HG02610 (cell line): ENCODE results near the gene PPP1R13B.

Experiments used
- ATAC-seq: cut with Tn5 transposase; IDR thresholded peaks from one replicate; pipeline ENCODE4 v1.9.1; 2021; ENCODE audit warnings: mild to moderate bottlenecking, moderate library complexity; ENCODE audit not compliant: unreplicated experiment

The PPP1R13B gene

GRCh38 chr14:103688906-103689902 lies 158.2 kb downstream of the PPP1R13B start:
- no peak for ATAC-seq

- ATAC-seq = no peak
Observed at GRCh38 chr14:103688441-103688840, 158.9 kb downstream of the PPP1R13B start.

GRCh38 chr14:103687712-103688111 lies 159.7 kb downstream of the PPP1R13B start:
- ATAC-seq = no peak

- no peak for ATAC-seq
Observed at GRCh38 chr14:103686831-103687485, 160.4 kb downstream of the PPP1R13B start.

- no peak for ATAC-seq
Observed at GRCh38 chr14:103685276-103686211, 161.8 kb downstream of the PPP1R13B start.

GRCh38 chr14:103684871-103685270 lies 162.5 kb downstream of the PPP1R13B start:
- ATAC-seq = no peak

GRCh38 chr14:103684471-103684870 lies 162.9 kb downstream of the PPP1R13B start:
- ATAC-seq = no peak
